K562 (cell line): ENCODE data around the gene ATP6V1G2. TPM values are rescaled to one million over a fixed set of nuclear protein-coding genes. Genes with fewer than 3 reads are reported as not detected.
A peak's percentile ranks its signal among the peaks of the same experiment; 100 is the strongest.

Experiments used
- ARID3B ChIP-seq: fragments of 250-450 bp; sonication (Bioruptor Pico); IDR thresholded peaks from 2 replicates; pipeline ENCODE4 v1.4.0; 2020; ENCODE audit warnings: borderline replicate concordance
- HNRNPUL1 ChIP-seq: fragments of 200-400 bp; formaldehyde crosslinking; IDR thresholded peaks from 2 replicates; pipeline ENCODE4 v1.6.1; 2017; ENCODE audit warnings: low read length
- MBD2 ChIP-seq: sonication (generic); IDR thresholded peaks from 2 replicates; pipeline ENCODE4 v1.6.1; 2016; ENCODE audit warnings: low read depth, borderline replicate concordance
- NCOA1 ChIP-seq: fragments of 450-650 bp; IDR thresholded peaks from 2 replicates; pipeline ENCODE4 v1.6.1; 2016; ENCODE audit warnings: low read depth
- NFRKB ChIP-seq: fragments of 450-650 bp; IDR thresholded peaks from 2 replicates; pipeline ENCODE4 v1.6.1; 2016; ENCODE audit warnings: low read depth
- PHB ChIP-seq: fragments of 250-450 bp; sonication (Bioruptor Pico); IDR thresholded peaks from 2 replicates; pipeline ENCODE4 v1.5.0; 2021
- PRDM10 ChIP-seq: fragments of 450-650 bp; IDR thresholded peaks from 2 replicates; pipeline ENCODE4 v1.6.1; 2018; ENCODE audit not compliant: partially characterized antibody
- PRPF4 ChIP-seq: fragments of 200-400 bp; formaldehyde crosslinking; IDR thresholded peaks from one replicate; pipeline ENCODE4 v1.6.1; 2017; ENCODE audit warnings: low read length, low read depth, mild to moderate bottlenecking; ENCODE audit not compliant: insufficient read depth, poor library complexity, severe bottlenecking
- RBM34 ChIP-seq: fragments of 200-400 bp; formaldehyde crosslinking; IDR thresholded peaks from 2 replicates; pipeline ENCODE4 v1.6.1; 2018; ENCODE audit warnings: low read length, borderline replicate concordance; ENCODE audit not compliant: insufficient read depth
- SPI1 ChIP-seq: IDR thresholded peaks from 2 replicates; pipeline ENCODE4 v1.6.1; 2011; ENCODE audit warnings: low read depth, low read length, control low read depth, borderline replicate concordance
- ZNF695 ChIP-seq: fragments of 450-650 bp; formaldehyde crosslinking; IDR thresholded peaks from 2 replicates; pipeline ENCODE4 v1.4.0; 2020; ENCODE audit warnings: mild to moderate bottlenecking, moderate library complexity
- ZNF780A ChIP-seq: fragments of 250-450 bp; sonication (Bioruptor Pico); IDR thresholded peaks from 2 replicates; pipeline ENCODE4 v1.5.0; 2021; ENCODE audit warnings: mild to moderate bottlenecking
- ZSCAN29 ChIP-seq: fragments of 450-650 bp; IDR thresholded peaks from 2 replicates; pipeline ENCODE4 v1.6.1; 2017
- polyA plus RNA-seq, 8 experiments: library from polyadenylated mRNA; depleted of rRNA in 4 of 8; stranded (reverse) in 5 of 8; unstranded in 3 of 8; fragments of >200 nt; fragmentation: Nextera tagmentation in 2 of 8; fragmentation: Illumina TruSeq in 1 of 8; extraction: Ambion mirVana in 2 of 8; extraction: Trizol in 1 of 8; gene quantifications; 2 replicates each; pipeline versions ENCODE4 v1.2.1 to v1.2.3, GENCODE V29; 2011 to 2014; ENCODE audit warnings: inconsistent platforms in 1 of 8, missing spikeins in 1 of 8
- total RNA-seq, 7 experiments: library from RNA; depleted of rRNA in 6 of 7; stranded (reverse); fragments of >200 nt in 6 of 7; fragmentation: Illumina TruSeq in 2 of 7; extraction: Trizol in 2 of 7; gene quantifications; 2 replicates each; pipeline versions ENCODE4 v1.2.1 to v1.2.3, GENCODE V29; 2011 to 2021; ENCODE audit warnings: low replicate concordance in 1 of 7
- TF ChIP-seq, protein P1 (sequence below): fragments of 250-450 bp; sonication (Bioruptor Pico); IDR thresholded peaks from 2 replicates; pipeline ENCODE4 v1.8.0; 2021; ENCODE audit warnings: mild to moderate bottlenecking, moderate library complexity
- TF ChIP-seq, protein P2 (sequence below): IDR thresholded peaks from 3 replicates; pipeline ENCODE4 v1.6.1; 2011; ENCODE audit warnings: borderline replicate concordance, mild to moderate bottlenecking, moderate library complexity; ENCODE audit not compliant: insufficient read length; ENCODE audit errors: extremely low read depth
- TF ChIP-seq, protein P3 (sequence below): fragments of 450-650 bp; formaldehyde crosslinking; IDR thresholded peaks from 2 replicates; pipeline ENCODE4 v1.4.0; 2022; ENCODE audit warnings: missing genetic modification characterization

The ATP6V1G2 gene
- total and polyA plus RNA-seq, 9 of the 15 experiments (the other 6 are each of a cell fraction or from before 2014, with no cell fraction given), result 0.14 to 1.5 (median 0.33) TPM

DNA sequence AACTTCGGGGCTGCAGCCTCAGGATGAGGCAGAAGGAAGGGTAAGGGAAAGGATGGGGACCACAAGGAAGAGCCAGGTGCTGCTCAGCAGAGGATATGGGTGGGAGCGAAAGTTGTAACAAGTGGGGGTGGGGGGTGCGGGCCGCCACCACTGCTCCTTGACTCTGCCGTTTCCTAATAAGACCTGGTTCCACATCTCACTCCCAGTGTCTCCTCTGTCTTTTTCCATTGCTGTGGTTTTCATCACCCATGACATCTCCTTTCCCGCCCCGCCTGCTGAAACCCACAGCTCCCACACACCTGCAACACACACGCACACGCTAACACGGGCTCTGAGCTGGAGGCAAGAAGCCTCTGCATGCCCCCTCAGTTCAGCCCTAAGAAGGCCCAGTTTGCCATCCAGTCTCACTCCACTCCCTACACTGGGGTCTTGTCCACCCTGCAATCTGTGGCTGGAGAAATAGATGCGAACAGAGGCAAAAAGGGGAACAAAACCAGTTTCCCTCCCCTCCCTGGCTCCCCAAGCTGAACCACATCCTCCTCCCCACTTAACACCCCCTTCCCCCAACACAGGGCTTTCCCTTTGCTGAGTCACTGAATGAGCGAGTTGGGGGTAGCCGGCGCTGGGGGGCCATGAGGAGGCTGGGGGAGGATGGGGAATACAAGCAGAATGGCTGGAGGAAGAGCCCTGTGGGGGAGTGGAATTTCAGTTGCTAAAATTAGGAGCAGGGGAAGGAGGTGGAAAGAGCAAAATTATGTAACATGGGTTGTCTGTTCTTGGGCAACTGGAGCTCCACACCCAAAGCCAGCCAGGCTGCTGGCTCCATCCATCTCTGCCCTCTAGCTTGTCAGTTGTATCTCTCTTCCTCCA, 12.5 kb upstream of the ATP6V1G2 start (continued):
- TF ChIP-seq ARID3B, result no peak
- 0 out of 2 replicates have a peak, but pooled peaks have one; percentile 12 for TF ChIP-seq NFRKB
- 0 out of 2 replicates have a peak, but pooled peaks have one; percentile 16 for TF ChIP-seq SPI1
- TF ChIP-seq HNRNPUL1, result no peak
- no peak for TF ChIP-seq ZNF780A
- TF ChIP-seq NCOA1, result peak; percentile 24; the same call in 1 of the 2 replicates
- TF ChIP-seq RBM34, result no peak
- TF ChIP-seq MBD2, result peak; percentile 33; the same call in 1 of the 2 replicates
- TF ChIP-seq, protein P1, sequence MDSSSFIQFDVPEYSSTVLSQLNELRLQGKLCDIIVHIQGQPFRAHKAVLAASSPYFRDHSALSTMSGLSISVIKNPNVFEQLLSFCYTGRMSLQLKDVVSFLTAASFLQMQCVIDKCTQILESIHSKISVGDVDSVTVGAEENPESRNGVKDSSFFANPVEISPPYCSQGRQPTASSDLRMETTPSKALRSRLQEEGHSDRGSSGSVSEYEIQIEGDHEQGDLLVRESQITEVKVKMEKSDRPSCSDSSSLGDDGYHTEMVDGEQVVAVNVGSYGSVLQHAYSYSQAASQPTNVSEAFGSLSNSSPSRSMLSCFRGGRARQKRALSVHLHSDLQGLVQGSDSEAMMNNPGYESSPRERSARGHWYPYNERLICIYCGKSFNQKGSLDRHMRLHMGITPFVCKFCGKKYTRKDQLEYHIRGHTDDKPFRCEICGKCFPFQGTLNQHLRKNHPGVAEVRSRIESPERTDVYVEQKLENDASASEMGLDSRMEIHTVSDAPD (CRISPR knock-in tag), result no peak
- TF ChIP-seq PRDM10, result no peak
- TF ChIP-seq ZSCAN29, result no peak
- TF ChIP-seq PRPF4, result no peak
- TF ChIP-seq, protein P2, sequence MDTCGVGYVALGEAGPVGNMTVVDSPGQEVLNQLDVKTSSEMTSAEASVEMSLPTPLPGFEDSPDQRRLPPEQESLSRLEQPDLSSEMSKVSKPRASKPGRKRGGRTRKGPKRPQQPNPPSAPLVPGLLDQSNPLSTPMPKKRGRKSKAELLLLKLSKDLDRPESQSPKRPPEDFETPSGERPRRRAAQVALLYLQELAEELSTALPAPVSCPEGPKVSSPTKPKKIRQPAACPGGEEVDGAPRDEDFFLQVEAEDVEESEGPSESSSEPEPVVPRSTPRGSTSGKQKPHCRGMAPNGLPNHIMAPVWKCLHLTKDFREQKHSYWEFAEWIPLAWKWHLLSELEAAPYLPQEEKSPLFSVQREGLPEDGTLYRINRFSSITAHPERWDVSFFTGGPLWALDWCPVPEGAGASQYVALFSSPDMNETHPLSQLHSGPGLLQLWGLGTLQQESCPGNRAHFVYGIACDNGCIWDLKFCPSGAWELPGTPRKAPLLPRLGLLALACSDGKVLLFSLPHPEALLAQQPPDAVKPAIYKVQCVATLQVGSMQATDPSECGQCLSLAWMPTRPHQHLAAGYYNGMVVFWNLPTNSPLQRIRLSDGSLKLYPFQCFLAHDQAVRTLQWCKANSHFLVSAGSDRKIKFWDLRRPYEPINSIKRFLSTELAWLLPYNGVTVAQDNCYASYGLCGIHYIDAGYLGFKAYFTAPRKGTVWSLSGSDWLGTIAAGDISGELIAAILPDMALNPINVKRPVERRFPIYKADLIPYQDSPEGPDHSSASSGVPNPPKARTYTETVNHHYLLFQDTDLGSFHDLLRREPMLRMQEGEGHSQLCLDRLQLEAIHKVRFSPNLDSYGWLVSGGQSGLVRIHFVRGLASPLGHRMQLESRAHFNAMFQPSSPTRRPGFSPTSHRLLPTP, result no peak
- TF ChIP-seq ZNF695 (CRISPR knock-in tag), result no peak
- TF ChIP-seq PHB (CRISPR knock-in tag), result no peak
- TF ChIP-seq, protein P3, sequence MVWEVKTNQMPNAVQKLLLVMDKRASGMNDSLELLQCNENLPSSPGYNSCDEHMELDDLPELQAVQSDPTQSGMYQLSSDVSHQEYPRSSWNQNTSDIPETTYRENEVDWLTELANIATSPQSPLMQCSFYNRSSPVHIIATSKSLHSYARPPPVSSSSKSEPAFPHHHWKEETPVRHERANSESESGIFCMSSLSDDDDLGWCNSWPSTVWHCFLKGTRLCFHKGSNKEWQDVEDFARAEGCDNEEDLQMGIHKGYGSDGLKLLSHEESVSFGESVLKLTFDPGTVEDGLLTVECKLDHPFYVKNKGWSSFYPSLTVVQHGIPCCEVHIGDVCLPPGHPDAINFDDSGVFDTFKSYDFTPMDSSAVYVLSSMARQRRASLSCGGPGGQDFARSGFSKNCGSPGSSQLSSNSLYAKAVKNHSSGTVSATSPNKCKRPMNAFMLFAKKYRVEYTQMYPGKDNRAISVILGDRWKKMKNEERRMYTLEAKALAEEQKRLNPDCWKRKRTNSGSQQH (CRISPR knock-in tag), result no peak
